AG09319 (cell line): ENCODE results near the gene RDH11.

Experiments
- DNase-seq: peaks from one replicate; pipeline ENCODE4 v3.0.0-alpha.2; 2010; ENCODE audit warnings: low read depth; ENCODE audit errors: extremely low read depth
- TF ChIP-seq, protein P1 (sequence below): IDR thresholded peaks from 2 replicates; pipeline ENCODE4 v1.5.1; 2011; ENCODE audit warnings: low read depth, mild to moderate bottlenecking, inconsistent platforms, low read length, moderate library complexity

Gene RDH11, protein sequence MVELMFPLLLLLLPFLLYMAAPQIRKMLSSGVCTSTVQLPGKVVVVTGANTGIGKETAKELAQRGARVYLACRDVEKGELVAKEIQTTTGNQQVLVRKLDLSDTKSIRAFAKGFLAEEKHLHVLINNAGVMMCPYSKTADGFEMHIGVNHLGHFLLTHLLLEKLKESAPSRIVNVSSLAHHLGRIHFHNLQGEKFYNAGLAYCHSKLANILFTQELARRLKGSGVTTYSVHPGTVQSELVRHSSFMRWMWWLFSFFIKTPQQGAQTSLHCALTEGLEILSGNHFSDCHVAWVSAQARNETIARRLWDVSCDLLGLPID

DNA sequence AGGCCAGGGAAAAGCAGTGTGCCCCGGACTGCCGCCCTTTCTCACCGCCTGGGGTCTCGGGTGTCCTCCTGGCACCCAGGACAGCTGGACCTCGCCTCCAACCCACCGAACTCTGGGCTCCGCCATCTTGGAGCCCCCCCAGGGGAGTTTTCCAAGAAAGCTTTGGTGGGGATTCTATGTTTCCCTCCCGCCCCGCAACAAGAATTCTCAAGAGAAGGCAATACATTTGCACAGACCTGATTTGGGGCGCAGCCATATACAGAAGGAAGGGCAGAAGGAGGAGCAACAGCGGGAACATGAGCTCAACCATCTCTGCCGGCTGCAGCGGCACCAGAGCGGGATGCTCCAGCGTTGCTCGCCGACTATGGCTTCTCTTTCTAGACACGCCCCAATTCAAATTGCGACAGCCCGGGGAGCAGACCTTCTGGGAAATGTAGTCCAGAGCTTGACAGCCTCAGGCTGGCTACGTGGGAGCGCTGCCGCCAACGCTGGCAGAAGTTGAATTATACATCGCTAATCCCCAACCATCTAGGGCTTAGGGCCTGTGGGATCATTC lies at the start of gene RDH11:
TSS of gene RDH11 (minus strand) at position 371 of the 556 bp plus-strand sequence. CDS start at position 310, 61 bp downstream.
- peak; percentile 62 for DNase-seq
- TF ChIP-seq, protein P1, sequence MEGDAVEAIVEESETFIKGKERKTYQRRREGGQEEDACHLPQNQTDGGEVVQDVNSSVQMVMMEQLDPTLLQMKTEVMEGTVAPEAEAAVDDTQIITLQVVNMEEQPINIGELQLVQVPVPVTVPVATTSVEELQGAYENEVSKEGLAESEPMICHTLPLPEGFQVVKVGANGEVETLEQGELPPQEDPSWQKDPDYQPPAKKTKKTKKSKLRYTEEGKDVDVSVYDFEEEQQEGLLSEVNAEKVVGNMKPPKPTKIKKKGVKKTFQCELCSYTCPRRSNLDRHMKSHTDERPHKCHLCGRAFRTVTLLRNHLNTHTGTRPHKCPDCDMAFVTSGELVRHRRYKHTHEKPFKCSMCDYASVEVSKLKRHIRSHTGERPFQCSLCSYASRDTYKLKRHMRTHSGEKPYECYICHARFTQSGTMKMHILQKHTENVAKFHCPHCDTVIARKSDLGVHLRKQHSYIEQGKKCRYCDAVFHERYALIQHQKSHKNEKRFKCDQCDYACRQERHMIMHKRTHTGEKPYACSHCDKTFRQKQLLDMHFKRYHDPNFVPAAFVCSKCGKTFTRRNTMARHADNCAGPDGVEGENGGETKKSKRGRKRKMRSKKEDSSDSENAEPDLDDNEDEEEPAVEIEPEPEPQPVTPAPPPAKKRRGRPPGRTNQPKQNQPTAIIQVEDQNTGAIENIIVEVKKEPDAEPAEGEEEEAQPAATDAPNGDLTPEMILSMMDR: no peak

DNA sequence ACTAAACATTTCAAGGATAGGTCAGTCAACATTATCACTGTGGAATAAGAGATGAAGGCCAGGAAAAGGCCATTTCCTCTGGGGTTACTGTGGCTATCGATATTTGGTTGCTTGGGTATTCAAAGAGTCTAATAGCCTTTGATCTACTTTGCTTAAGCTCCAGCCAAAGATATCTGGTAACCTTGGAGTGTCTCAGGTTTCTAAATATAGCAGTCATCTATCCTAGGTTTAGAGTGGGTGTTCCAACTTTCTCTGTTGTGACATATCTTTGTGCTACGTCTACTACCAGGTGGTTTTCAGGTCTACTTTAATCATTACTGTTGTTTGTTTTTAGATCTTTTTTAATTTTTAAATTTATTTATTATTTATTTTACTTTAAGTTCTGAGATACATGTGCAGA lies 48.5 kb upstream of the RDH11 start:
- no peak for DNase-seq
- TF ChIP-seq, protein P1: no peak

DNA sequence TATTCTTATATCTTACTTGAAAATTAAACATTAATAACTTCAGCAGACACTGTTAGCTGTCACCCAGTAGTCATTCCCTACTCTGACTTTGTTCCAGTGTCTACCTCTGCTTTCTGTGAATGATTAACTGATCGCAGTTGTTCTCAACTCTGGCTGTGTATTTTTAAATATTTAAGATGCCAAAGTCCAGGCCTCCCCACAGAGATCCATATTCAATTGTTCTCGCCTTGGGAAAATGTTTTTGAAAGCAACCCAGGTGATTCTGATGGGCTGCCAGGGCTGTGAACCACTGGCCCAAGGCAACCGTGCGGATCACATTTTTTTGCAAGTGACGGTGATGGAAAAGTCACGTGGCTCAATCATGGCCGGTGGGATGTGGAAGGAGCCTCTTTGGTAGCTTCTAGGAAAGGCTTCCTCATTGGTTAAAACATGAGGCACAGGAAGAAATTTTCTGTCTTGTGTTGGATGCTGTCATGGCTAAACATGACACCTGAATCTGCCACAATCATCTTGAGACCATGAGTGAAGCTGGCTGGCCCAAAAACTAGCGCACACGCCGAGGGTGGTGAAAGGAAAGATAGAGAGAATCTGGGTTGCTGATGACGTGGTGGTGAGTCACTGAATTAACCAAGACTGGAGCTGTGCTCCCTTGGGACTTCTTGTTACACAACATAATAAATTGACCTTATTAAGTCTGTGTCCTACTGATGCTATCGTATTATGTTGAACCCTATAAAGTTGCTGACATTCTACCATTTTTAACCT lies 43.4 kb upstream of the RDH11 start:
- TF ChIP-seq, protein P1: no peak
- DNase-seq: peak; percentile 79

DNA sequence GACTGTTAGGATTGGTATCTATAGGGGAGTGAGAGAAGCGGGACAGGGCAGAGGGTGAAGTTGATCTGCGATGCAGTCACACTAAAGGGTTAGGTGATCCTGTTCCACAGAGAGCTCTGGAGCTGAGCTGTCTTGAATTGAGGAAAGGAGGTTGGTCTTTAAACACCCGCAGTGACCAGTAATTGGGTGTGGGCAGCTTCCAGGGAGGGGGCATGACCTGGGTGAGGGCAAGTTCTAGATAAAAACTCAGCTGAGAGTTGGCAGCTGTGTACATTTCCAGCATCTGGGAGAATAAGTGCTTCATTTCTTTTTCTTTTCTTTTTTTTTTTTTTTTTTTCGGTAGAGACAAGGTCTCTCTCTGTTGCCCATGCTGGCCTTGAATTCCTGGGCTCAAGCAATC lies 41.2 kb upstream of the RDH11 start:
- DNase-seq: no peak
- TF ChIP-seq, protein P1: no peak

DNA sequence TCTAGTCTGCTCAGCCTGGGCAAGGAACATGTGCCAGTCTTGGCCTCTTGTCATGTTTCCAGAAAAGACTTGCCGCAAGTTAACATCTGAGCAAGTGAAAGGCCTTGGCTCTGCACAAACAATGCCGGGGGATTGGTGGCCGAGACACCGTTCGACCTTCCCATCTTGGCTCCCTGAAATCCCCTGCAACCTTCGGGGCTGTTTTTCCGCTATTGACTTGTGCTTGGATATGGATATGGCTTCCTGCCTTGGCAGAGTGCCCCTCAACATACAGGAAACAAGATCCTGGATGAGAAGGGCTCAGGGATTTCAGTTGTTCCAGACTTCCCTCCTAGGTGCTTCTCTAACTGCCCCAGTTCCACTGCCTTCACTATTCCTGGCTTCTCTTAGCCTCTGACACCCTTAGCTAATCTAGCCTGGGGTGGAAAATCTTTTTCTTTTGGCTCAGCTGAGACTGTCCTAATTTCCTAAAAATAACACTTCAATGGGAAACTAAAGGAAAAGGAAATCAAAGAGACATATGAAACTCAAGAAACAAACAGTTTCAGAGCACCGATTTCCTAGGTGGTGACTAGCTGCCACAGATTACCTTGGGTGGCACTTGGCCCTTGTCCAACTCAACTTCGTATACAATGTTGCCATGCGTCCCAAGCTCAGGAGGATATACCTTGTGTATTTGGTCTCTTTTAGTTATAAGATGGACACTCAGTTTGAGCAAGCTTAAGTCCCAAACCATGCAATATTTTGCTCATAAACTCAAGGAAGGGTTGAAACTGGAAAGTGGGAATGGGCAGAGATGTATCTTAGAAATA lies 40.0 kb upstream of the RDH11 start:
- TF ChIP-seq, protein P1: no peak
- no peak for DNase-seq

DNA sequence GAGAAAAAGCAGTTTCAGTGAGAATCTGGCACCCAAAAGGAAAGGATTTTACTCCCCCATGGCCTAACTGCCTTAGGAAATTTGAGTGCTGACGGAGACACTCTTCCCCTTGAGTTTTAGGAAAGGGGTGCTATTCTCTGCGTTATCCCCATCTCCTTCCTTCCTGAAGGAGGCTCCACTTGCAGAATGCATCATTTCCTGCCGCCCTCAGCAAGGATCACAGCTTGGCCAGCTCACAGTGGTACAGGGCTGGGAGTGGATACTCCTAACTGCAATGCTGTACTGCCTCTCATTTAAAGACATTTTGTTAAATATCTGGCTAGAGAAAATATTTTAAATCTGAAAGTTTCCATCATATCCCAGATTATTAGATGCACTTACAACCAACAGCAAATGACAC lies 39.1 kb upstream of the RDH11 start:
- DNase-seq: no peak
- TF ChIP-seq, protein P1: no peak
